OCI-LY3 (cell line): Measurements from ENCODE around the gene P3H2.

Source experiments
- EZH2phosphoT487 ChIP-seq: fragments of 200-600 bp; shearing (Covaris generic); IDR thresholded peaks from 2 replicates; pipeline ENCODE4 v1.6.1; 2018; ENCODE audit warnings: antibody characterized with exemption, mixed run types, low read depth
- TF ChIP-seq, protein P1 (sequence below): fragments of 200-600, 300-600 bp; sonication (generic); IDR thresholded peaks from 2 replicates; pipeline ENCODE4 v1.5.1; 2014; ENCODE audit warnings: antibody characterized with exemption, low read length, low read depth

DNA sequence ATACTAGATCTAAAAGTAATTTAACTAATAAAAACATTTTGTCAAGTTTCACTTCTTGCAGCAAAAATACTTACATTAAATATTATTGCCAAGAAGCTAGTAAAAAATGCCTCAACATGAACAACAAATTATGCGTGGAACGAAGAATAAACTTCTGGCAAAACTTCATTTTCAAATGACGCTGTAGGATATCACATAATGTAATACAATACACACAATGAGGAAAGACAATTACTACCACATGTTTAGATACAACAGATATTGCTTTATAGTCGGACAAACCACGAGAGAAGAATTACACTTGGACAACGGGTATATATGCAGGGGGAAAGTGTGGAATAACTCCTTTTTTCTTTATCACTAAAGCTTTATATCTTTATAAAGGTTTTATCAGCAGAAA is 21.6 kb downstream of the P3H2 start:
- TF ChIP-seq, protein P1, sequence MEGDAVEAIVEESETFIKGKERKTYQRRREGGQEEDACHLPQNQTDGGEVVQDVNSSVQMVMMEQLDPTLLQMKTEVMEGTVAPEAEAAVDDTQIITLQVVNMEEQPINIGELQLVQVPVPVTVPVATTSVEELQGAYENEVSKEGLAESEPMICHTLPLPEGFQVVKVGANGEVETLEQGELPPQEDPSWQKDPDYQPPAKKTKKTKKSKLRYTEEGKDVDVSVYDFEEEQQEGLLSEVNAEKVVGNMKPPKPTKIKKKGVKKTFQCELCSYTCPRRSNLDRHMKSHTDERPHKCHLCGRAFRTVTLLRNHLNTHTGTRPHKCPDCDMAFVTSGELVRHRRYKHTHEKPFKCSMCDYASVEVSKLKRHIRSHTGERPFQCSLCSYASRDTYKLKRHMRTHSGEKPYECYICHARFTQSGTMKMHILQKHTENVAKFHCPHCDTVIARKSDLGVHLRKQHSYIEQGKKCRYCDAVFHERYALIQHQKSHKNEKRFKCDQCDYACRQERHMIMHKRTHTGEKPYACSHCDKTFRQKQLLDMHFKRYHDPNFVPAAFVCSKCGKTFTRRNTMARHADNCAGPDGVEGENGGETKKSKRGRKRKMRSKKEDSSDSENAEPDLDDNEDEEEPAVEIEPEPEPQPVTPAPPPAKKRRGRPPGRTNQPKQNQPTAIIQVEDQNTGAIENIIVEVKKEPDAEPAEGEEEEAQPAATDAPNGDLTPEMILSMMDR = no peak
- no peak for TF ChIP-seq EZH2phosphoT487
